Glutamatergic neuron (in vitro differentiated cells): ENCODE data around the gene NAT14. TPM values are rescaled to one million over a fixed set of nuclear protein-coding genes. Genes with fewer than 3 reads are reported as not detected.
A peak's percentile ranks its signal among the peaks of the same experiment; 100 is the strongest.
"Not testable (repeated sequence)": the region's sequence is repeated elsewhere in the genome, so short reads cannot be mapped to it uniquely, and the experiment has no call there.

Experiments used
- DNase-seq: peaks from one replicate; pipeline ENCODE4 v3.0.0; 2022
- H3K27ac Mint-ChIP-seq: one replicate; pipeline ENCODE4 v1.8.0; 2020; ENCODE audit warnings: mild to moderate bottlenecking, mixed read lengths, inconsistent platforms; ENCODE audit not compliant: unreplicated experiment
- H3K27me3 Mint-ChIP-seq: one replicate; pipeline ENCODE4 v1.8.0; 2020; ENCODE audit warnings: mild to moderate bottlenecking, moderate library complexity, mixed read lengths, inconsistent platforms; ENCODE audit not compliant: unreplicated experiment
- H3K36me3 Mint-ChIP-seq: one replicate; pipeline ENCODE4 v1.8.0; 2020; ENCODE audit warnings: mild to moderate bottlenecking, mixed read lengths, inconsistent platforms; ENCODE audit not compliant: unreplicated experiment
- H3K4me1 Mint-ChIP-seq: one replicate; pipeline ENCODE4 v1.8.0; 2020; ENCODE audit warnings: mild to moderate bottlenecking, low read depth, mixed read lengths, inconsistent platforms; ENCODE audit not compliant: unreplicated experiment
- H3K4me3 Mint-ChIP-seq: one replicate; pipeline ENCODE4 v1.8.0; 2020; ENCODE audit warnings: mild to moderate bottlenecking, mixed read lengths, inconsistent platforms; ENCODE audit not compliant: unreplicated experiment
- H3K9me3 Mint-ChIP-seq: one replicate; pipeline ENCODE4 v1.8.0; 2020; ENCODE audit warnings: mild to moderate bottlenecking, moderate library complexity, mixed read lengths, inconsistent platforms; ENCODE audit not compliant: unreplicated experiment
- total RNA-seq: library from RNA; stranded (reverse); fragmentation: NEBNext Ultra II Directional; extraction: Animal tissue kit (Norgen Biotek cat#: 25700); gene quantifications from one replicate; pipeline ENCODE4 v1.2.1, GENCODE V29; 2021; ENCODE audit not compliant: unreplicated experiment
- TF ChIP-seq, protein P1 (sequence below): fragments of 200-600 bp; sonication (generic); IDR thresholded peaks from one replicate; pipeline ENCODE4 v1.5.0; 2021; ENCODE audit not compliant: partially characterized antibody, unreplicated experiment

The NAT14 gene
- total RNA-seq, 1 donor from 2014 or later = 125 TPM

- Mint-ChIP-seq H3K4me1 (no peaks in the 10 kb centered on the region), H3K4me3 (no peak overlapping the region), H3K9me3 (peaks cover 6% of the 10 kb centered on the region), H3K27ac (no peak overlapping the region), H3K27me3 (peaks cover 30% of the 10 kb centered on the region), H3K36me3 (peaks cover 4% of the 10 kb centered on the region)
- DNase-seq = peak; percentile 52
- TF ChIP-seq, protein P1, sequence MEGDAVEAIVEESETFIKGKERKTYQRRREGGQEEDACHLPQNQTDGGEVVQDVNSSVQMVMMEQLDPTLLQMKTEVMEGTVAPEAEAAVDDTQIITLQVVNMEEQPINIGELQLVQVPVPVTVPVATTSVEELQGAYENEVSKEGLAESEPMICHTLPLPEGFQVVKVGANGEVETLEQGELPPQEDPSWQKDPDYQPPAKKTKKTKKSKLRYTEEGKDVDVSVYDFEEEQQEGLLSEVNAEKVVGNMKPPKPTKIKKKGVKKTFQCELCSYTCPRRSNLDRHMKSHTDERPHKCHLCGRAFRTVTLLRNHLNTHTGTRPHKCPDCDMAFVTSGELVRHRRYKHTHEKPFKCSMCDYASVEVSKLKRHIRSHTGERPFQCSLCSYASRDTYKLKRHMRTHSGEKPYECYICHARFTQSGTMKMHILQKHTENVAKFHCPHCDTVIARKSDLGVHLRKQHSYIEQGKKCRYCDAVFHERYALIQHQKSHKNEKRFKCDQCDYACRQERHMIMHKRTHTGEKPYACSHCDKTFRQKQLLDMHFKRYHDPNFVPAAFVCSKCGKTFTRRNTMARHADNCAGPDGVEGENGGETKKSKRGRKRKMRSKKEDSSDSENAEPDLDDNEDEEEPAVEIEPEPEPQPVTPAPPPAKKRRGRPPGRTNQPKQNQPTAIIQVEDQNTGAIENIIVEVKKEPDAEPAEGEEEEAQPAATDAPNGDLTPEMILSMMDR = no peak
Observed at GRCh38 chr19:55447421-55448174, 37.4 kb upstream of the NAT14 start.

DNA sequence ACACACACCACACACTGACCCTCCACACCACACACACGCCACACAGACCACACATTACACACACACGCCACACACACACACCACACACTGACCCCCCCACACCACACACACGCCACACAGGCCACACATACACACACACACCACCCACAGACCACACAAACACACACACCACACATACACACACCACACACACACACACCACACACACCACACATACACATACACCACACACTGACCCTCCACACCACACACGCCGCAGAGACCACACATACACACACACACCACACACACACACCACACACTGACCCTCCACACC lies 36.9 kb upstream of the NAT14 start:
- H3K9me3 Mint-ChIP-seq, H3K4me3 Mint-ChIP-seq, H3K36me3 Mint-ChIP-seq, DNase-seq, H3K27ac Mint-ChIP-seq, H3K4me1 Mint-ChIP-seq: not testable (repeated sequence)
- H3K27me3 Mint-ChIP-seq = peaks cover 30% of the 10 kb centered on the region

- TF ChIP-seq, protein P1 = no peak
- no peak for DNase-seq
Observed at GRCh38 chr19:55449469-55449868, 35.5 kb upstream of the NAT14 start.

DNA sequence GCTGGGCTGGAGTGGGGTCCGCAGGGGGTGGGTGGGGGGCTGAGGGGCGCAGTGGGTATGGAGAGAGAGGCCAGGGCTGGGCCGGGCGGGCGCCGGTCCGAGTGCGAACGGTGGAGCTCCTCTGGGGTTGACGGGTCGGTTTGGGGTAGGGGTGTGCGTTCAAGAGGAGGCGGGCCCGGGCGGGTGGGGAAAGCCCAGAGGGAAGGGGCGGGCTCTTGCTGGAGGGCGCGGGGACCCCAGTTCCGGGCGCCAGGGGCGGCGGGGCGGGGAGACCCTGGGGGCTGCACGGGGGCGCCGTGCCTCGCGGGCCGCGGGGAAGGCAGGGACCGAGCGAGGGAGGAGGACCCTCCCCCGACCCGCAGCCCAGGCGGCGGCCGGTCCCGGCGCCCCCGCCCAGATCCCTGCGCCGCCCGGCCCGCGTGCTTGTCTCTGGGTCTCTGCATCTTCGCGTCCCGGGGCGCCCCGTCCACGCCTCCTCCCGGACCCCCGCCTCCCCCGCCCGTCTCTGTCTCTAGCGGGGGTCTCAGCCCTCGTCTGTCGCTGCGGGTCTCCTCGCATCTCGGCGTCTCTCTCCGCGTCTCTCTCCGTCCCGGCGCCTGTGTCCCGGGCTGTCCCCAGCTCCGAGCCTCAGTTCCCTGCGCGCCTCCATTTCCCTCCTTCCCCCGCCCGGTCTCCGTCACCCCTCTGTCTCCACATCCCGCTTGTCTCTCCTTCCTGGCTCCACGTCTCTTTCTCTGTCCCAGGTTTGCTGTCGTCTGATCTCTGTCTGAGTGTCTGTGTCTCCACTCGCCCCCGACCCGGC lies 33.6 kb upstream of the NAT14 start:
- Mint-ChIP-seq H3K4me3 (peak overlapping the region; percentile 89), H3K36me3 (no peaks in the 10 kb centered on the region), H3K27me3 (peaks cover 16% of the 10 kb centered on the region), H3K4me1 (peaks cover 3% of the 10 kb centered on the region), H3K27ac (no peak overlapping the region), H3K9me3 (peaks cover 6% of the 10 kb centered on the region)
- TF ChIP-seq, protein P1 = no peak
- DNase-seq = no peak

More at GRCh38 chr19:55449469-55449868, 35.5 kb upstream of the NAT14 start:
- H3K9me3 Mint-ChIP-seq = peaks cover 10% of the 10 kb centered on the region
- H3K36me3 Mint-ChIP-seq = peaks cover 4% of the 10 kb centered on the region
- peaks cover 23% of the 10 kb centered on the region for H3K27me3 Mint-ChIP-seq
- H3K4me1 Mint-ChIP-seq = no peaks in the 10 kb centered on the region
- no peak overlapping the region for H3K4me3 Mint-ChIP-seq
- H3K27ac Mint-ChIP-seq = no peak overlapping the region

DNA sequence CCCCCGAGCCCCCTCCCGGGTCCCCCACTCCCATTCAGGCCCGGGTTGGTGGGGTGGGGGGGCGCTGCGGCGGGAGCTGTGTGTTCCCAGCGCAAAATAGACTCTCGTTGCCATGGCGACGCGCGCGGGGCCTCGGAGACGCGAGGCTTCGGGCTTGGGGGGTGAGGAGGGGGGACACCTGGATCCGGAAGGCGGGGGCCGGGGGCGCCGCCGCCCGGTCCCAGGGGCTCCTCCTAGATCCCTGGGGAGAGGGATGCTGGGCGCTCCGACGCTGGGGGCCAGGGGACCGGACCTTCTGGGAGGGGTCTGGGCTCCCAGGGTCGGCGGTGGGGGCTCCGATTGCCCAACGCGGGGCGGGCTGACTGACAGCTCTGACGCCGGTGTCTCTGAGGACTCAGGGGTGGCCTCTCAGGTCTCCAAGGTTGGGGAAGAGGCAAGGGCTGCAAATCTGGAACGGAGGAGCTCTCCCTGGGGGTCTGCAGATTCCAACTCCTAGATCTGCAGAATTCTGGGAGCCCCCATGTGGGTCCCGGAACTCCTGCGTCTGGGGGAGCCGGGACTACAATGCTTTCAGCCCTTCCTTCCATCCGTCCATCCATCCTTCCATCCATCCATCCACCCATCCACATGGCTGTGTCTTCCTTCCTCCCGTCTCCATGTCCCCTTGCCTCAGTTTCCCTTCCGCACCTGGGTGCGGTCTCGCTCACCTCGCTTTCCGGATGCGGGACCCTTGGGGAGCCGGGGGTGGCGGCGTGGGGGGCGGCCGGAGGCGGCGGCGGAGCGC lies 32.8 kb upstream of the NAT14 start:
- peaks cover 3% of the 10 kb centered on the region for H3K4me1 Mint-ChIP-seq
- H3K27ac Mint-ChIP-seq = no peak overlapping the region
- TF ChIP-seq, protein P1 = no peak
- no peaks in the 10 kb centered on the region for H3K36me3 Mint-ChIP-seq
- DNase-seq = peak; percentile 51
- H3K27me3 Mint-ChIP-seq = peaks cover 16% of the 10 kb centered on the region
- H3K4me3 Mint-ChIP-seq = peak overlapping the region; percentile 89
- peaks cover 8% of the 10 kb centered on the region for H3K9me3 Mint-ChIP-seq
